Fibroblast of lung (primary cell): Measurements from ENCODE around the gene TSEN2.
"Not testable (repeated sequence)": the region's sequence is repeated elsewhere in the genome, so short reads cannot be mapped to it uniquely, and the experiment has no call there.

Experiments used
- CTCF ChIP-seq, 2 donors: IDR thresholded peaks in 1 of 2; conservative IDR thresholded peaks in 1 of 2; 1 replicate in 1 of 2; 2 replicates in 1 of 2; pipeline ENCODE4 v1.5.1; 2011 to 2012; ENCODE audit warnings: low read length in 2 of 2, control low read depth in 1 of 2, inconsistent platforms in 1 of 2, low read depth in 1 of 2, mild to moderate bottlenecking in 1 of 2
- EZH2 ChIP-seq: IDR thresholded peaks from 2 replicates; pipeline ENCODE4 v1.5.1; 2012; ENCODE audit warnings: low read length, control low read depth, mild to moderate bottlenecking; ENCODE audit errors: missing control alignments

GRCh38 chr3:12457380-12457779 is 26.9 kb upstream of the TSEN2 start:
- TF ChIP-seq CTCF (conservative IDR thresholded peaks at IDR 0.05 in 1 of 2, IDR thresholded peaks at IDR 0.05 in 1 of 2; ENCODE audit: low read depth in 1 of 2, low read length in 2 of 2); EZH2: not testable (repeated sequence)
